Activated CD4-positive, alpha-beta T cell treated with anti-CD3 and anti-CD28 coated beads for 1 hour (primary cell): ENCODE results near the gene RHEX.

ENCODE experiments used
- DNase-seq: peaks from one replicate; pipeline ENCODE4 v3.0.0-alpha.2; 2020

Gene RHEX

GRCh38 chr1:206098242-206098919, 45.4 kb downstream of the RHEX start:
- DNase-seq, result no peak

GRCh38 chr1:206100226-206100815, 47.3 kb downstream of the RHEX start:
- DNase-seq, result no peak

- no peak for DNase-seq
These were observed 48.5 kb downstream of the RHEX start for GRCh38 chr1:206101351-206102045.

GRCh38 chr1:206102292-206102936, 49.4 kb downstream of the RHEX start:
- DNase-seq, result no peak

GRCh38 chr1:206103979-206104378, 51.0 kb downstream of the RHEX start:
- no peak for DNase-seq

GRCh38 chr1:206105464-206105995, 52.6 kb downstream of the RHEX start:
- no peak for DNase-seq

- peak; percentile 64 for DNase-seq
These were observed 53.6 kb downstream of the RHEX start for GRCh38 chr1:206106328-206107167.

- DNase-seq, result no peak
These were observed 54.2 kb downstream of the RHEX start for GRCh38 chr1:206107168-206107544.

- DNase-seq, result no peak
These were observed 55.7 kb downstream of the RHEX start for GRCh38 chr1:206108635-206109034.

- no peak for DNase-seq
These were observed 56.7 kb downstream of the RHEX start for GRCh38 chr1:206109718-206110117.

GRCh38 chr1:206110161-206110560, 57.2 kb downstream of the RHEX start:
- no peak for DNase-seq

GRCh38 chr1:206110820-206111219, 57.8 kb downstream of the RHEX start:
- no peak for DNase-seq

GRCh38 chr1:206111271-206111927, 58.4 kb downstream of the RHEX start:
- no peak for DNase-seq

GRCh38 chr1:206112600-206113301, 59.8 kb downstream of the RHEX start:
- DNase-seq, result no peak

GRCh38 chr1:206114692-206115640, 62.0 kb downstream of the RHEX start:
- no peak for DNase-seq

GRCh38 chr1:206115791-206116190, 62.8 kb downstream of the RHEX start:
- DNase-seq, result no peak

GRCh38 chr1:206116191-206116872, 63.4 kb downstream of the RHEX start:
- no peak for DNase-seq

GRCh38 chr1:206116873-206117150, 63.8 kb downstream of the RHEX start:
- no peak for DNase-seq

GRCh38 chr1:206117151-206117948, 64.4 kb downstream of the RHEX start, which contains the start of gene AVPR1B:
Gene AVPR1B (minus strand): TSS chr1:206117388. CDS start chr1:206116890, 498 bp downstream.
- no peak for DNase-seq
